Measurements from ENCODE around the gene RPL37A. TPM values are rescaled to one million over a fixed set of nuclear protein-coding genes. Genes with fewer than 3 reads are reported as not detected.

RPL37A gene
- total RNA-seq, 2 donors from 2014 or later, result 452 to 1,069 TPM

GRCh38 chr2:216485745-216486144 is 12.9 kb upstream of the RPL37A start:
- H3K9me3 ChIP-seq, result no peaks in the 10 kb centered on the region
- DNase-seq (peak in 1 of 4 donors; percentile 36), ATAC-seq (no peak)
- peak overlapping the region in 1 of 4 donors; percentile 40 for H3K27ac ChIP-seq
- H3K36me3 ChIP-seq (replicated peaks in 1 of 2; ENCODE audit: insufficient read depth in 1 of 2, low read depth in 2 of 2), result peaks cover 0 to 1% of the 10 kb centered on the region in 2 donors
- TF ChIP-seq POLR2A (IDR thresholded peaks at IDR 0.05) (no peak), CTCF (IDR thresholded peaks at IDR 0.05) (no peak)
- H3K4me1 ChIP-seq, result no peaks in the 10 kb centered on the region
- H3K4me3 ChIP-seq, result no peak overlapping the region
- no peaks in the 10 kb centered on the region for H3K27me3 ChIP-seq
- WGBS, 2 donors, result 62 to 69% methylated on average over 5 of the region's 5 CpGs
- intact Hi-C loops (cut with DNase I), result no loop called here

- WGBS, 2 donors, result 88 to 98% methylated on average over 6 to 7 of the region's 7 CpGs
- DNase-seq (no peak), ATAC-seq (no peak)
- no peaks in the 10 kb centered on the region for H3K27me3 ChIP-seq
- peak overlapping the region in 1 of 4 donors; percentile 40 for H3K27ac ChIP-seq
- peaks cover 0 to 1% of the 10 kb centered on the region in 2 donors for H3K36me3 ChIP-seq (replicated peaks in 1 of 2; ENCODE audit: insufficient read depth in 1 of 2, low read depth in 2 of 2)
- H3K4me3 ChIP-seq, result no peak overlapping the region
- H3K9me3 ChIP-seq, result no peaks in the 10 kb centered on the region
- H3K4me1 ChIP-seq, result no peaks in the 10 kb centered on the region
- intact Hi-C loops (cut with DNase I), result no loop called here
- TF ChIP-seq CTCF (IDR thresholded peaks at IDR 0.05) (no peak), POLR2A (IDR thresholded peaks at IDR 0.05) (no peak)
These were observed 12.4 kb upstream of the RPL37A start for GRCh38 chr2:216486271-216486670.

GRCh38 chr2:216486708-216487107 is 11.9 kb upstream of the RPL37A start:
- WGBS, 2 donors, result 67 to 83% methylated on average over 4 of the region's 4 CpGs
- intact Hi-C loops (cut with DNase I), result no loop called here
- Histone ChIP-seq H3K27me3 (no peaks in the 10 kb centered on the region), H3K27ac (peak overlapping the region in 1 of 4 donors; percentile 40), H3K36me3 (replicated peaks in 1 of 2; ENCODE audit: insufficient read depth in 1 of 2, low read depth in 2 of 2) (peaks cover 0 to 1% of the 10 kb centered on the region in 2 donors), H3K4me3 (no peak overlapping the region), H3K9me3 (no peaks in the 10 kb centered on the region), H3K4me1 (no peaks in the 10 kb centered on the region)
- TF ChIP-seq POLR2A (IDR thresholded peaks at IDR 0.05), result no peak
- DNase-seq, result peak in 1 of 4 donors; percentile 48
- ATAC-seq, result no peak

- ATAC-seq, result no peak
- H3K4me1 ChIP-seq, result no peaks in the 10 kb centered on the region
- intact Hi-C loops (cut with DNase I), result no loop called here
- H3K9me3 ChIP-seq, result no peaks in the 10 kb centered on the region
- H3K36me3 ChIP-seq (replicated peaks in 1 of 2; ENCODE audit: insufficient read depth in 1 of 2, low read depth in 2 of 2), result no peaks in the 10 kb centered on the region
- H3K27me3 ChIP-seq, result no peaks in the 10 kb centered on the region
- no peak for DNase-seq
- TF ChIP-seq POLR2A (IDR thresholded peaks at IDR 0.05), result no peak
- TF ChIP-seq CTCF (IDR thresholded peaks at IDR 0.05), result no peak
- H3K4me3 ChIP-seq, result no peak overlapping the region
- H3K27ac ChIP-seq, result no peak overlapping the region
- WGBS, 2 donors, result 62 to 84% methylated on average over 1 of the region's 1 CpG
These were observed 8.6 kb upstream of the RPL37A start for GRCh38 chr2:216490061-216490460.

- DNase-seq, result no peak
- 68 to 73% methylated on average over 9 of the region's 9 CpGs for WGBS, 2 donors
- Histone ChIP-seq H3K9me3 (no peaks in the 10 kb centered on the region), H3K27me3 (no peaks in the 10 kb centered on the region), H3K36me3 (replicated peaks in 1 of 2; ENCODE audit: insufficient read depth in 1 of 2, low read depth in 2 of 2) (no peaks in the 10 kb centered on the region), H3K4me3 (no peak overlapping the region), H3K4me1 (no peaks in the 10 kb centered on the region), H3K27ac (no peak overlapping the region)
- intact Hi-C loops (cut with DNase I), result no loop called here
- ATAC-seq, result no peak
- TF ChIP-seq CTCF (IDR thresholded peaks at IDR 0.05) (no peak), POLR2A (IDR thresholded peaks at IDR 0.05) (no peak)
These were observed 6.6 kb upstream of the RPL37A start for GRCh38 chr2:216491793-216492596.
